Gastrocnemius medialis (tissue), 4 donors: ENCODE data around the gene IL11RA. TPM values are rescaled to one million over a fixed set of nuclear protein-coding genes. Genes with fewer than 3 reads are reported as not detected.

Source experiments
- ATAC-seq, 2 donors: fragments of 150-250 bp; one replicate each; pipeline ENCODE4 v1.9.1; 2016
- DNase-seq, 2 donors: peaks; one replicate each; pipeline ENCODE4 v3.0.0-alpha.2; 2019
- H3K27ac ChIP-seq, 4 donors: fragments of 200-600 bp; sonication (generic); 1 replicate in 1 of 4; 2 replicates in 3 of 4; pipeline ENCODE4 v1.5.1; 2016 to 2018; ENCODE audit warnings: mild to moderate bottlenecking in 2 of 4, moderate library complexity in 1 of 4
- H3K27me3 ChIP-seq, 3 donors: fragments of 200-600 bp; sonication (generic) in 2 of 3; 1 replicate in 1 of 3; 2 replicates in 2 of 3; pipeline versions ENCODE4 v1.5.1 to v1.6.0; 2016 to 2019; ENCODE audit warnings: mild to moderate bottlenecking in 1 of 3, moderate library complexity in 1 of 3
- H3K36me3 ChIP-seq, 2 donors: fragments of 200-600 bp; sonication (generic) in 1 of 2; one replicate each; pipeline ENCODE4 v1.5.1; 2017 to 2018
- H3K4me1 ChIP-seq, 2 donors: fragments of 200-600 bp; sonication (generic) in 1 of 2; one replicate each; pipeline ENCODE4 v1.5.1; 2016 to 2017; ENCODE audit warnings: mild to moderate bottlenecking in 2 of 2
- H3K4me3 ChIP-seq, 4 donors: fragments of 200-600 bp; sonication (generic) in 3 of 4; 1 replicate in 1 of 4; 2 replicates in 3 of 4; pipeline ENCODE4 v1.5.1; 2016 to 2019; ENCODE audit warnings: mild to moderate bottlenecking in 2 of 4
- H3K9me3 ChIP-seq, 3 donors: fragments of 200-600 bp; sonication (generic) in 2 of 3; 1 replicate in 1 of 3; 2 replicates in 2 of 3; pipeline ENCODE4 v1.5.1; 2016 to 2019
- POLR2A ChIP-seq, 2 donors: fragments of 450-650 bp; IDR thresholded peaks; one replicate each; pipeline ENCODE4 v1.6.1; 2017; ENCODE audit warnings: antibody characterized with exemption in 2 of 2, mild to moderate bottlenecking in 2 of 2, moderate library complexity in 2 of 2
- in situ Hi-C, 4 donors: fragments of 200-750 bp; cut with MboI; loops; one replicate each; pipeline versions ENCODE4 v1.15.0 to v1.8.0; 2017; ENCODE audit warnings: low sequenced_read_pairs in 4 of 4
- intact Hi-C: fragments of 100-400 bp; cut with DNase I; formaldehyde crosslinking; loops from one replicate; pipeline ENCODE4 v1.15.1; 2023; ENCODE audit warnings: low total_unique reads
- total RNA-seq, 4 donors: library from RNA; depleted of rRNA; stranded (reverse); fragments of >200 nt; gene quantifications; one replicate each; pipeline versions ENCODE4 v1.1.0 to v1.2.3, GENCODE V29; 2016
- TF ChIP-seq, protein P1 (sequence below), 5 experiments: fragments of 450-650 bp in 3 of 5; fragments of 200-600 bp in 2 of 5; sonication (generic) in 2 of 5; IDR thresholded peaks in 4 of 5; conservative IDR thresholded peaks in 1 of 5; 1 replicate in 4 of 5; 2 replicates in 1 of 5; pipeline ENCODE4 v1.5.1; 2016 to 2019; ENCODE audit warnings: antibody characterized with exemption in 5 of 5, mild to moderate bottlenecking in 3 of 5, moderate library complexity in 3 of 5

The IL11RA gene
- total RNA-seq, 4 donors from 2014 or later, result 3.3 to 15.3 (median 11.6) TPM

- Histone ChIP-seq H3K9me3 (no peaks in the 10 kb centered on the region), H3K36me3 (peaks cover 0 to 6% of the 10 kb centered on the region in 2 donors), H3K4me1 (peaks cover 0 to 4% of the 10 kb centered on the region in 2 donors), H3K27ac (peak overlapping the region; percentile 91 to 100 (median 98)), H3K27me3 (no peaks in the 10 kb centered on the region), H3K4me3 (peak overlapping the region; percentile 76 to 98 (median 86))
- peak; percentile 62 to 63 for TF ChIP-seq POLR2A (IDR thresholded peaks at IDR 0.05)
- TF ChIP-seq, protein P1, sequence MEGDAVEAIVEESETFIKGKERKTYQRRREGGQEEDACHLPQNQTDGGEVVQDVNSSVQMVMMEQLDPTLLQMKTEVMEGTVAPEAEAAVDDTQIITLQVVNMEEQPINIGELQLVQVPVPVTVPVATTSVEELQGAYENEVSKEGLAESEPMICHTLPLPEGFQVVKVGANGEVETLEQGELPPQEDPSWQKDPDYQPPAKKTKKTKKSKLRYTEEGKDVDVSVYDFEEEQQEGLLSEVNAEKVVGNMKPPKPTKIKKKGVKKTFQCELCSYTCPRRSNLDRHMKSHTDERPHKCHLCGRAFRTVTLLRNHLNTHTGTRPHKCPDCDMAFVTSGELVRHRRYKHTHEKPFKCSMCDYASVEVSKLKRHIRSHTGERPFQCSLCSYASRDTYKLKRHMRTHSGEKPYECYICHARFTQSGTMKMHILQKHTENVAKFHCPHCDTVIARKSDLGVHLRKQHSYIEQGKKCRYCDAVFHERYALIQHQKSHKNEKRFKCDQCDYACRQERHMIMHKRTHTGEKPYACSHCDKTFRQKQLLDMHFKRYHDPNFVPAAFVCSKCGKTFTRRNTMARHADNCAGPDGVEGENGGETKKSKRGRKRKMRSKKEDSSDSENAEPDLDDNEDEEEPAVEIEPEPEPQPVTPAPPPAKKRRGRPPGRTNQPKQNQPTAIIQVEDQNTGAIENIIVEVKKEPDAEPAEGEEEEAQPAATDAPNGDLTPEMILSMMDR (IDR thresholded peaks at IDR 0.05 in 4 of 5, conservative IDR thresholded peaks at IDR 0.05 in 1 of 5), result peak in 1 of 5 experiments; percentile 9
- in situ Hi-C loops (loop anchor here in 1 of 4 donors (25.0 kb wide), 1 partner anchor 422 kb away; the partner anchor contains the start of genes FANCG and PIGO), intact Hi-C loops (loop anchor here (1.0 to 5.0 kb wide), 3 partner anchors 13 to 322 kb away; partner anchors contain the start of genes DNAJB5 and IL11RA)
- DNase-seq (peak; percentile 90 to 94), ATAC-seq (peak; percentile 86 to 87)
Observed at GRCh38 chr9:34665381-34666250, 13.6 kb downstream of the IL11RA start.

GRCh38 chr9:34669809-34670562, 18.0 kb downstream of the IL11RA start:
- Histone ChIP-seq H3K36me3 (no peaks in the 10 kb centered on the region), H3K4me1 (peaks cover 3 to 4% of the 10 kb centered on the region in 2 donors), H3K4me3 (no peak overlapping the region), H3K27me3 (no peaks in the 10 kb centered on the region), H3K9me3 (no peaks in the 10 kb centered on the region), H3K27ac (no peak overlapping the region)
- intact Hi-C loops (loop anchor here (5.0 kb wide), 1 partner anchor 317 kb away; the partner anchor contains the start of gene DNAJB5), in situ Hi-C loops (loop anchor here in 1 of 4 donors (25.0 kb wide), 1 partner anchor 417 kb away; the partner anchor contains the start of genes FANCG and PIGO)
- DNase-seq, result no peak
- TF ChIP-seq POLR2A (IDR thresholded peaks at IDR 0.05), result no peak
- TF ChIP-seq, protein P1 (IDR thresholded peaks at IDR 0.05 in 4 of 5, conservative IDR thresholded peaks at IDR 0.05 in 1 of 5), result no peak
- no peak for ATAC-seq

GRCh38 chr9:34671307-34671706, 19.3 kb downstream of the IL11RA start:
- H3K27me3 ChIP-seq, result no peaks in the 10 kb centered on the region
- H3K36me3 ChIP-seq, result no peaks in the 10 kb centered on the region
- peaks cover 3 to 4% of the 10 kb centered on the region in 2 donors for H3K4me1 ChIP-seq
- H3K27ac ChIP-seq, result no peak overlapping the region
- H3K4me3 ChIP-seq, result no peak overlapping the region
- intact Hi-C loops, result no loop called here
- H3K9me3 ChIP-seq, result no peaks in the 10 kb centered on the region
- ATAC-seq, result no peak
- in situ Hi-C loops, result loop anchor here in 1 of 4 donors (25.0 kb wide), 1 partner anchor 416 kb away; the partner anchor contains the start of genes FANCG and PIGO
- TF ChIP-seq, protein P1 (IDR thresholded peaks at IDR 0.05 in 4 of 5, conservative IDR thresholded peaks at IDR 0.05 in 1 of 5), result no peak
- TF ChIP-seq POLR2A (IDR thresholded peaks at IDR 0.05), result no peak
- no peak for DNase-seq

- no peak for ATAC-seq
- Histone ChIP-seq H3K4me3 (no peak overlapping the region), H3K4me1 (peaks cover 3 to 4% of the 10 kb centered on the region in 2 donors), H3K9me3 (no peaks in the 10 kb centered on the region), H3K27me3 (no peaks in the 10 kb centered on the region), H3K36me3 (no peaks in the 10 kb centered on the region), H3K27ac (no peak overlapping the region)
- TF ChIP-seq POLR2A (IDR thresholded peaks at IDR 0.05), result no peak
- TF ChIP-seq, protein P1 (IDR thresholded peaks at IDR 0.05 in 4 of 5, conservative IDR thresholded peaks at IDR 0.05 in 1 of 5), result no peak
- DNase-seq, result no peak
- intact Hi-C loops (no loop called here), in situ Hi-C loops (loop anchor here in 1 of 4 donors (25.0 kb wide), 1 partner anchor 413 kb away; the partner anchor contains the start of genes FANCG and PIGO)
Observed at GRCh38 chr9:34674440-34674839, 22.5 kb downstream of the IL11RA start.
